Lower leg skin (tissue), 4 donors: ENCODE results near the gene CDK8. TPM values are rescaled to one million over a fixed set of nuclear protein-coding genes. Genes with fewer than 3 reads are reported as not detected.
A peak's percentile ranks its signal among the peaks of the same experiment; 100 is the strongest.

Source experiments
- DNase-seq, 2 donors: peaks; one replicate each; pipeline ENCODE4 v3.0.0-alpha.2; 2019; ENCODE audit warnings: low spot score in 2 of 2
- H3K4me3 ChIP-seq: fragments of 200-600 bp; sonication (generic); 2 replicates; pipeline ENCODE4 v1.5.1; 2017; ENCODE audit warnings: mild to moderate bottlenecking, low read depth; ENCODE audit not compliant: poor library complexity, severe bottlenecking
- POLR2A ChIP-seq, 2 donors: fragments of 450-650 bp; IDR thresholded peaks; one replicate each; pipeline ENCODE4 v1.6.1; 2016 to 2017; ENCODE audit warnings: antibody characterized with exemption in 2 of 2, mild to moderate bottlenecking in 1 of 2, moderate library complexity in 1 of 2
- WGBS, 2 donors: methylation state at CpG; one replicate each; pipeline ENCODE4 v1.1.5; 2018; 5-methylcytosine and 5-hydroxymethylcytosine counted together
- intact Hi-C: fragments of 100-400 bp; cut with DNase I; formaldehyde crosslinking; loops from one replicate; pipeline ENCODE4 v1.15.0; 2023; ENCODE audit warnings: low total_unique reads
- total RNA-seq, 4 donors: library from RNA; depleted of rRNA; stranded (reverse); fragments of >200 nt; gene quantifications; one replicate each; pipeline ENCODE4 v1.1.0, GENCODE V29; 2016
- TF ChIP-seq, protein P1 (sequence below), 3 donors: fragments of 450-650 bp; IDR thresholded peaks; one replicate each; pipeline ENCODE4 v1.5.1; 2016; ENCODE audit warnings: antibody characterized with exemption in 3 of 3, mild to moderate bottlenecking in 3 of 3, moderate library complexity in 2 of 3

Gene CDK8
- total RNA-seq, 4 donors from 2014 or later = 7.4 to 11.5 (median 10.4) TPM

DNA sequence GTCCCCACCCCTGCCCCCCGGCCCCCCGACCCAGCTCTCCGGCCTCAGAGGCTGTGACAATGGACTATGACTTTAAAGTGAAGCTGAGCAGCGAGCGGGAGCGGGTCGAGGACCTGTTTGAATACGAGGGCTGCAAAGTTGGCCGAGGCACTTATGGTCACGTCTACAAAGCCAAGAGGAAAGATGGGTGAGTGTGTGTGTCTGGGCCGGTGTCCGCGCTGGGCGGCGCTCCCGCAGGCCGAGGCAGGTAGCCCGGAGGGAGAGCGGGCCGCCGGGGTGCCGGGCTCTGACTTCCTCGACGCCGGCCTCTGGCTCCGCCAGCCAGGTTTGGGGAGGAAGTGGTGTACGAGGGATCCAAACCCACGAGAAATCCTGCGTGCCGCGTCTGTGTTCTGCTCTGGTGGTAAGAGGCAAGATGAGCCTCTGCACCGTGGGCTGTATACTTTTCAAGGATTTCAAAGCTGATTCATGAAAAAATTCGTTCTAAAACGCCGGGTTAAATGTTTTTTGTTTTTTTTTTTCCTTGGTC is 718 bp downstream of the CDK8 start:
- H3K4me3 ChIP-seq = peak overlapping the region; percentile 67
- 0% methylated on average over 29 to 33 of the region's 35 CpGs for WGBS, 2 donors
- intact Hi-C loops = no loop called here
- peak; percentile 17 to 89 for DNase-seq
- TF ChIP-seq POLR2A (IDR thresholded peaks at IDR 0.05) = no peak
- TF ChIP-seq, protein P1, sequence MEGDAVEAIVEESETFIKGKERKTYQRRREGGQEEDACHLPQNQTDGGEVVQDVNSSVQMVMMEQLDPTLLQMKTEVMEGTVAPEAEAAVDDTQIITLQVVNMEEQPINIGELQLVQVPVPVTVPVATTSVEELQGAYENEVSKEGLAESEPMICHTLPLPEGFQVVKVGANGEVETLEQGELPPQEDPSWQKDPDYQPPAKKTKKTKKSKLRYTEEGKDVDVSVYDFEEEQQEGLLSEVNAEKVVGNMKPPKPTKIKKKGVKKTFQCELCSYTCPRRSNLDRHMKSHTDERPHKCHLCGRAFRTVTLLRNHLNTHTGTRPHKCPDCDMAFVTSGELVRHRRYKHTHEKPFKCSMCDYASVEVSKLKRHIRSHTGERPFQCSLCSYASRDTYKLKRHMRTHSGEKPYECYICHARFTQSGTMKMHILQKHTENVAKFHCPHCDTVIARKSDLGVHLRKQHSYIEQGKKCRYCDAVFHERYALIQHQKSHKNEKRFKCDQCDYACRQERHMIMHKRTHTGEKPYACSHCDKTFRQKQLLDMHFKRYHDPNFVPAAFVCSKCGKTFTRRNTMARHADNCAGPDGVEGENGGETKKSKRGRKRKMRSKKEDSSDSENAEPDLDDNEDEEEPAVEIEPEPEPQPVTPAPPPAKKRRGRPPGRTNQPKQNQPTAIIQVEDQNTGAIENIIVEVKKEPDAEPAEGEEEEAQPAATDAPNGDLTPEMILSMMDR (IDR thresholded peaks at IDR 0.05) = no peak

DNA sequence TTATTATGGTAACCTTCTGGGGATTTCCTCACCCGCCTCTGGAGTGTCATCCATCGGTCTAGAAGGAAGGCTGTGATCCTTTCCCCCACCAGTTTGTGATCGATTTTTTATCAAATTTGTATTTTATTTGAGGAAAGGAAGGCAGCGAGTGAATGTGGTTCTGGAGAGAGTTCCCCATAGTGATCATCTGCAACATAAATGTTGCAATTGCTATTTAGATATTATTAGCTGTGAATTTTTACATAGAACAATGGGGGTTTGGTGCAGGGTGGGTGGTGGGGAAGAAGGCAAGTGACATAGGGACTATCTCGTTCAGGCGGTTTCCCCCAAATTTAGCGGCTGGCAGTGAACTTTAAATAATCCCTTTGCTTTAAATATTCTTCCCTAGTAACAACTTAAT is 1.2 kb downstream of the CDK8 start:
- H3K4me3 ChIP-seq = peak overlapping the region; percentile 67
- TF ChIP-seq, protein P1 (IDR thresholded peaks at IDR 0.05) = no peak
- TF ChIP-seq POLR2A (IDR thresholded peaks at IDR 0.05) = no peak
- 4 to 7% methylated on average over 7 of the region's 7 CpGs for WGBS, 2 donors
- intact Hi-C loops = no loop called here
- DNase-seq = no peak

GRCh38 chr13:26255691-26256277 is 1.9 kb downstream of the CDK8 start:
- TF ChIP-seq, protein P1 (IDR thresholded peaks at IDR 0.05) = no peak
- no peak for TF ChIP-seq POLR2A (IDR thresholded peaks at IDR 0.05)
- no peak overlapping the region for H3K4me3 ChIP-seq
- WGBS, 2 donors = 69 to 70% methylated on average over 10 of the region's 10 CpGs
- intact Hi-C loops = no loop called here
- no peak for DNase-seq

DNA sequence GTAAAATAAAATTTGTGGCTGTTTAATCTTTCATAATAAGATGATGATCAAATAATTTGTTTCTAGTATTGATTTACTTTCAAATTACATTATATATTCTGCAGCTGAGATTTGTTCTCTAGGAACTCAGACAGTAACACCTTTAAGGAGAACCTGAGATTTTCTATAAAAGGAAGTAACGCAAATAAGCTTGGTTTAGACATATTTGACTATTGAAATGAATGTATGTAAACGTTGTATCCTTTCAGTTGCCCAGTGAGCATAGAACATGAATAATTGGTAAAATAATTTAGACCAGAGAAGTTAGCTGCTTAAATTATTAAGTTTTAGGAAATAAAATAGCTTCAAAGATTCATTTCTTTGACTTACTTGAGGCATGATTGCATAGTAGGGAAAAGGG is 3.1 kb downstream of the CDK8 start:
- WGBS, 2 donors = 65% methylated on average over 2 of the region's 2 CpGs
- intact Hi-C loops = no loop called here
- no peak for DNase-seq

GRCh38 chr13:26259634-26260033 is 5.7 kb downstream of the CDK8 start:
- WGBS, 2 donors = 85 to 88% methylated on average over 3 of the region's 3 CpGs
- no peak for DNase-seq
- TF ChIP-seq, protein P1 (IDR thresholded peaks at IDR 0.05) = no peak
- no peak for TF ChIP-seq POLR2A (IDR thresholded peaks at IDR 0.05)
- intact Hi-C loops = no loop called here
- no peak overlapping the region for H3K4me3 ChIP-seq

More for the DNA sequence above, 3.1 kb downstream of the CDK8 start:
- TF ChIP-seq, protein P1 (IDR thresholded peaks at IDR 0.05) = no peak
- no peak overlapping the region for H3K4me3 ChIP-seq

GRCh38 chr13:26262156-26262555 is 8.2 kb downstream of the CDK8 start:
- DNase-seq = no peak
- no peak overlapping the region for H3K4me3 ChIP-seq
- no peak for TF ChIP-seq POLR2A (IDR thresholded peaks at IDR 0.05)
- TF ChIP-seq, protein P1 (IDR thresholded peaks at IDR 0.05) = no peak
- intact Hi-C loops = no loop called here
- WGBS, 2 donors = 92 to 98% methylated on average over 2 of the region's 2 CpGs
